Pons (tissue), 1 donor: ENCODE measurements around the gene CDK6.

Experiments used
- DNase-seq: peaks from one replicate; pipeline ENCODE4 v3.0.0-alpha.2; 2016; ENCODE audit warnings: low spot score

Gene CDK6

GRCh38 chr7:92793656-92794205, 42.6 kb downstream of the CDK6 start:
- no peak for DNase-seq

GRCh38 chr7:92790992-92791391, 45.4 kb downstream of the CDK6 start:
- DNase-seq = no peak

- no peak for DNase-seq
These were observed 47.7 kb downstream of the CDK6 start for GRCh38 chr7:92788559-92789183.

GRCh38 chr7:92785923-92786322, 50.5 kb downstream of the CDK6 start:
- no peak for DNase-seq

GRCh38 chr7:92784935-92785334, 51.4 kb downstream of the CDK6 start:
- no peak for DNase-seq

GRCh38 chr7:92783260-92784201, 52.8 kb downstream of the CDK6 start:
- DNase-seq = no peak

- no peak for DNase-seq
These were observed 53.5 kb downstream of the CDK6 start for GRCh38 chr7:92782855-92783254.

GRCh38 chr7:92782236-92782635, 54.1 kb downstream of the CDK6 start:
- DNase-seq = no peak

GRCh38 chr7:92781117-92781720, 55.2 kb downstream of the CDK6 start:
- peak; percentile 91 for DNase-seq

GRCh38 chr7:92778972-92779371, 57.4 kb downstream of the CDK6 start:
- no peak for DNase-seq

- DNase-seq = no peak
These were observed 58.4 kb downstream of the CDK6 start for GRCh38 chr7:92777993-92778392.

GRCh38 chr7:92773808-92774207, 62.6 kb downstream of the CDK6 start:
- DNase-seq = no peak

GRCh38 chr7:92769844-92770243, 66.5 kb downstream of the CDK6 start:
- no peak for DNase-seq

GRCh38 chr7:92769394-92769699, 67.0 kb downstream of the CDK6 start:
- no peak for DNase-seq

- peak; percentile 65 for DNase-seq
These were observed 67.6 kb downstream of the CDK6 start for GRCh38 chr7:92768501-92769393.

- no peak for DNase-seq
These were observed 68.9 kb downstream of the CDK6 start for GRCh38 chr7:92767437-92767836.

GRCh38 chr7:92766461-92767003, 69.8 kb downstream of the CDK6 start:
- DNase-seq = no peak

GRCh38 chr7:92765725-92766124, 70.6 kb downstream of the CDK6 start:
- no peak for DNase-seq

- DNase-seq = no peak
These were observed 72.5 kb downstream of the CDK6 start for GRCh38 chr7:92763636-92764423.

- no peak for DNase-seq
These were observed 73.5 kb downstream of the CDK6 start for GRCh38 chr7:92762851-92763250.
